Lower leg skin (tissue), 3 donors: ENCODE results near the gene PPP1R12C.

Source experiments
- CTCF ChIP-seq, 3 donors: fragments of 450-650 bp; IDR thresholded peaks; one replicate each; pipeline ENCODE4 v1.5.1; 2016; ENCODE audit warnings: antibody characterized with exemption in 3 of 3, mild to moderate bottlenecking in 3 of 3, moderate library complexity in 2 of 3
- POLR2A ChIP-seq, 2 donors: fragments of 450-650 bp; IDR thresholded peaks; one replicate each; pipeline ENCODE4 v1.6.1; 2016 to 2017; ENCODE audit warnings: antibody characterized with exemption in 2 of 2, mild to moderate bottlenecking in 1 of 2, moderate library complexity in 1 of 2

- no peak for TF ChIP-seq POLR2A (IDR thresholded peaks at IDR 0.05)
- TF ChIP-seq CTCF (IDR thresholded peaks at IDR 0.05): no peak
Observed at GRCh38 chr19:55153652-55154264, 36.3 kb upstream of the PPP1R12C start.
